GM12874 (cell line): Measurements from ENCODE around the gene LHFPL2.

Experiments
- TF ChIP-seq, protein P1 (sequence below): IDR thresholded peaks from 2 replicates; pipeline ENCODE4 v1.5.1; 2011; ENCODE audit warnings: low read depth, mild to moderate bottlenecking, control low read depth, low read length, moderate library complexity; ENCODE audit not compliant: insufficient read depth

The LHFPL2 gene

DNA sequence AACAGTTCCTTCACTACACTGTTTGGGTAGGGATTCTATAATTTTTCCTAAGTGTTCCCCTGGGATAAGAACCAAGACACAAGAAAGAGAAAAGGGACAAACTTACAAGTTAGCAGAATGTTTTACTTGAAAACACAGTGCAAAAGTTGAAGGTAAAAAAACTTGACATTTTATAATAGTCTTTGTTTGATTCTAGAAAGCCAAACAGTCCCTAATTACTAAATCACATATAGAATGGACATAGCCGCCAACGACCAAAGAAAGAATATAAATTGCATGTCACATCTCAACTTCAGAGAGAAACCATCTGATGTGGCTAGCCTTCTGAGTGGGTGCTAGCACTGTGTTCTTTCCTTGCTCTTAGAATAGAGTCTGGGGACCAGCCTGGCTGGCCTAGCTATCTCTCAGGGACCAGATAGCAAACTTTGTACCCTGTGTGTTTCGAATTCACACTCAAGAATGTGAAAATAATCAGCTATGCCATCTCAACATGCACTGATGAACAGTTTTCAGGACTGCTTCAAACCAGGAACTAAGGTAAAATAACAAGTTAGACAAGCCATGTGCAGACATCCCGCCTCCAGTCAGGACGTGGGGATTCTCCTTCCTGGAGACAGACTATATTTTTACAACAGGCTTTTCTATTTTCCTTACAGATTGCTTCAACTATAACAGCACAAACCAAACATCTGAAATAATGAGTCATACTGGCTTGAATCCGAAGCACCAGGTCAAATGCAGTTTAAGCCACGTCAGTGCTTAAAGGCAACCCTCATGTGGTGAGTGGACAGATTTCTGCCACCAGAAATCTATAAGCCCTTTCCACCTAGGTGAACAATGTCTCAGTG, 53.7 kb downstream of the LHFPL2 start:
- TF ChIP-seq, protein P1, sequence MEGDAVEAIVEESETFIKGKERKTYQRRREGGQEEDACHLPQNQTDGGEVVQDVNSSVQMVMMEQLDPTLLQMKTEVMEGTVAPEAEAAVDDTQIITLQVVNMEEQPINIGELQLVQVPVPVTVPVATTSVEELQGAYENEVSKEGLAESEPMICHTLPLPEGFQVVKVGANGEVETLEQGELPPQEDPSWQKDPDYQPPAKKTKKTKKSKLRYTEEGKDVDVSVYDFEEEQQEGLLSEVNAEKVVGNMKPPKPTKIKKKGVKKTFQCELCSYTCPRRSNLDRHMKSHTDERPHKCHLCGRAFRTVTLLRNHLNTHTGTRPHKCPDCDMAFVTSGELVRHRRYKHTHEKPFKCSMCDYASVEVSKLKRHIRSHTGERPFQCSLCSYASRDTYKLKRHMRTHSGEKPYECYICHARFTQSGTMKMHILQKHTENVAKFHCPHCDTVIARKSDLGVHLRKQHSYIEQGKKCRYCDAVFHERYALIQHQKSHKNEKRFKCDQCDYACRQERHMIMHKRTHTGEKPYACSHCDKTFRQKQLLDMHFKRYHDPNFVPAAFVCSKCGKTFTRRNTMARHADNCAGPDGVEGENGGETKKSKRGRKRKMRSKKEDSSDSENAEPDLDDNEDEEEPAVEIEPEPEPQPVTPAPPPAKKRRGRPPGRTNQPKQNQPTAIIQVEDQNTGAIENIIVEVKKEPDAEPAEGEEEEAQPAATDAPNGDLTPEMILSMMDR: no peak

DNA sequence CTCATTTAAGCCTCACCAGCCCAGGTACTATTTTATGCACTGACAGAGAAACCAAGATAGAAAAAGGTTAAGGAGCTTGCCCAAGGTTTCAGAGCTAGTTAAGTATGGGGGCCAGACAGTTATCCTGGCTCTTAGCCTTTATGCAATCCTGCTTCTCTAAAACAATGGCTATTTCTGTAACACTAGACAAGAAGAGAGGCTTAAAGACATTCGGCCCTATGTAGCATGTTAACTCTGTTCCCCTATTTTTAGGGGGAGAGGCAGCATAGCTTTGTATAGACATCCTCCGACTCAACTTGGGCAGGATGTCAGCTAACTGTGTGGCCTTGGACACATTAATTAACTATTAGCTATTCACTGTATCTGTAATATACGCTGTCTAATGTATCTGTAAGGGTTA, 54.6 kb downstream of the LHFPL2 start:
- TF ChIP-seq, protein P1: no peak

DNA sequence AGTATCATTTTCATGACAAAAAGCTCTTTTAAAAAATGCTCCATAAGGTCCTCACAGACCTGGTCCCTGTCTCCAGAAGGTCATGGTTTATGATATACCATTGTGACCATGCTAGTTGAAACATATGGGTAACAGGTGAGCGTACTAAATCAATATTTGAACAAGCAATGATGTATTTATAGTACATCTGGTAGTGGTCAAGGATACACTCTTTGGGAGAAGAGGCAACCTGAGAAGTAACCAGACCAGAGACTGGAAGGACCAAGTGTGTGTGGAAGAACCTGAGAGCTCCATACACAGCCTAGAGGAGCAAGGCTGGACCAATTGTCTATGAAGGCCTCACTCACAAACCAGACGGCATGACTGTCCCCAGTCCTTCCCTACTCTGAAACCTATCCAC, 55.1 kb downstream of the LHFPL2 start:
- TF ChIP-seq, protein P1: no peak

DNA sequence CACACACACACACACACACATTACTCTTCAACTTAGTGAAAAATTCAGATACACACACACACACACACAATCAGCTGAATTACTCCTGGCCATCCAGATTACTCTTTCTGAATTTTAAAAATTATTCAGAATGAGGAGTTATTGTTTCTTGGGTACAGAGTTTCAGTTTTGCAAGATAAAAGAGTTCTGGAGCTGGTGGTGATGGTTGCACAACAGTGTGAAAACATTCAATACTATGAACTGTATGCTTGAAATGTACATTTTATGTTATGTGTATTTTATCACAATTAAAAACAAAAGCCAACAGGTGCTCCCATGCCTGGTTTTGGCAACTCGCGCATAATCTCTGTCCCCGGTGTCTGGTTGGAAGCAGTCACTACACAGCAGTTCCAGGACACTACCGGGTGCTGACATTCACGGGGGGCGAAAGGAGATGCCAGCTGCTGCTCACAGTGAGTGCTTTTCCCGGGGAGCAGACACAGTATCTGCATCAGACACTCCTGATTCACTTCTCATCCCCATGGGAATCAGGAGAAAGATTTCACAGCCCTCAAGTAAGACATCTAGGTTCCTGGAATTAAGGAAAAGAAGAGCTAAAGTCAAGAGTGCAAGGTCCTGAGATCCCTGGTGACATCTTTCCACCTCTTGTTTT, 55.7 kb downstream of the LHFPL2 start:
- TF ChIP-seq, protein P1: no peak

DNA sequence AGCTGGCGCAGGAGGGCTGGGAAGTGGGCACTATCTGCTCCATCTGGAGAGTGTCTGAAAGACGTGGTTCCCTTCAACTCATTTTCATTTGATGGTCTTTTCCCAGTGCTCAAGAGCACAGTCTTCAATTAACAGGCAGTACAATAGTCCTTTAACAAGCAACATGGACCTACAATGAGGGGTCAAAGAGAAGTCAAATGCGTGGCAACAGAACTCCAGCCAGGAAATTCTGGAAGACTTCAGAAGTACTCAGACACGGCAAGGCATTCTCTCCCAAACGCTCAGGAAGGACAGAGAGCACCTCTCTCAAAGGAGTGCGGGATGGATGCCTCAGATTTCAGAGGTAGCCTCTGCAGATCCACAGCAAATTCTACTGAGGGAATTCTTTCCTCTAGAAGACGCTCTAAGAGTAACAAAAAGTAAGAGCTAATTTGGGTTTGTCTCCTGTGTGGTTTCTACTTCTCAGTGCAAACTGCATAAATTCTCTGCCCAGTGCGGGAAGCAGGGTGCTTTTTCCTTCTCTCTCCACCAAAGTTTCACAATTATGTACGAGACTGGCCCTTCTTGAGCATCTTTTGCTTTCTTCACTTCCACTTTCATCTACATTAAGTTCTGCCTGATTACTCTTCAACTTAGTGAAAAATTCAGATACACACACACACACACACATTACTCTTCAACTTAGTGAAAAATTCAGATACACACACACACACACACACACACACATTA, 56.4 kb downstream of the LHFPL2 start:
- TF ChIP-seq, protein P1: no peak

DNA sequence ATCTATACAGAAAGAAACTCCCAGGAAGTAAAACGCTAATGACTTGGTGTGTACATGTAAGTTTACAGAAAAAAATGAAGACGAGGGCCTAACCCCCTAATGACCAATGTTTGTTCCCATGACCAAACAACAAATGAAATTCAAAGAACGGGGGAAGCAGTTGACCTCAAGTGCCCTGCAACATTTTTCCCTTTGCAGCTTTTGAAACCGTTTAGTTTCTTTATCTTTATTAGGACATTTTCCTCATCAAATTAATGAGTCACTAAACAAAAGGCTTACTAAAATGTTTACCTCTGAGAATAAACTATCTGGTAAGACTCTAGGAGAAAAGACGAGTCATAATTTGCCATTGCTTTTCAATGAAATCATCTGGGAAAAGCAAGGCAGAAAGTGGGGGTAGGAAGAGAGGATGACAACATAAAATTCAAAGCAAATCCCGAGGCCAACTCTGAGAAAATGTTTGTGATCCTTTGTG, 57.4 kb downstream of the LHFPL2 start:
- TF ChIP-seq, protein P1: no peak

DNA sequence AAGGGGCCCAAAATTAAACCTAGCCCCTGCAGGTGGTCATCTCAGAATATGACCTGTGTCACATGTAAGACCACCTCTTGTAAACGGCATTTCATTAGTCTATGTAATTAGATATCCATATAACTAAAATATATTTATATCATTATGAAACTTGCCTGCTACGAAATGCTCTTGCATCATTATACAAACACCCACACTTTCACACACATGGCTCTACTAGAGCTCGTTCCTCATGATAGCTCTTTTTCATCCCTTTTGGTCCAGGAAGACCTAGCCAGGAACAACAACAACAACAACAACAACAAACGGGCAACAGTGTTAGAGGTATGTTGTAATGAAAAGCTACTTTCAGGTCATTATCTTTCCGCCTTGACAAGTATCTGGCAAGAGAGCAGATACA, 58.6 kb downstream of the LHFPL2 start:
- TF ChIP-seq, protein P1: no peak
